GM12872 (cell line): ENCODE results near the gene GALNTL6.

Source experiments
- TF ChIP-seq, protein P1 (sequence below): IDR thresholded peaks from 3 replicates; pipeline ENCODE4 v1.5.1; 2011; ENCODE audit warnings: low read depth, mild to moderate bottlenecking, low read length, moderate library complexity; ENCODE audit not compliant: insufficient read depth

The GALNTL6 gene

DNA sequence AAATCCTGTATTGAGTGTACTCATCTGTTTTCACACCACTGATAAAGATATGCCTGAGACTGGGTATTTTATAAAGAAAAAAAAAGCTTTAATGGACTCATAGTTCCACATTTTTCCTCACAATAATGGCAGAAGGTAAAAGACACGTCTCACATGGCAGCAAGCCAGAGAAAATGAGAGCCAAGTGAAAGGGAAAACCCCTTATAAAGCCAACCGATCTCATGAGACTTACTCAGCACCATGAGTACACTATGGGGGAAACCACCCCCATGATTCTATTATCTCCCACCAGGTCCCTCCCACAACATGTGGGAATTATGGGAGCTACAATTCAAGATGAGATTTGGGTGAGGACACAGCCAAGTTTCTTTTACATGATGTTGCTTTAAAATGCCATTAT lies 171.9 kb downstream of the GALNTL6 start:
- TF ChIP-seq, protein P1, sequence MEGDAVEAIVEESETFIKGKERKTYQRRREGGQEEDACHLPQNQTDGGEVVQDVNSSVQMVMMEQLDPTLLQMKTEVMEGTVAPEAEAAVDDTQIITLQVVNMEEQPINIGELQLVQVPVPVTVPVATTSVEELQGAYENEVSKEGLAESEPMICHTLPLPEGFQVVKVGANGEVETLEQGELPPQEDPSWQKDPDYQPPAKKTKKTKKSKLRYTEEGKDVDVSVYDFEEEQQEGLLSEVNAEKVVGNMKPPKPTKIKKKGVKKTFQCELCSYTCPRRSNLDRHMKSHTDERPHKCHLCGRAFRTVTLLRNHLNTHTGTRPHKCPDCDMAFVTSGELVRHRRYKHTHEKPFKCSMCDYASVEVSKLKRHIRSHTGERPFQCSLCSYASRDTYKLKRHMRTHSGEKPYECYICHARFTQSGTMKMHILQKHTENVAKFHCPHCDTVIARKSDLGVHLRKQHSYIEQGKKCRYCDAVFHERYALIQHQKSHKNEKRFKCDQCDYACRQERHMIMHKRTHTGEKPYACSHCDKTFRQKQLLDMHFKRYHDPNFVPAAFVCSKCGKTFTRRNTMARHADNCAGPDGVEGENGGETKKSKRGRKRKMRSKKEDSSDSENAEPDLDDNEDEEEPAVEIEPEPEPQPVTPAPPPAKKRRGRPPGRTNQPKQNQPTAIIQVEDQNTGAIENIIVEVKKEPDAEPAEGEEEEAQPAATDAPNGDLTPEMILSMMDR: no peak

DNA sequence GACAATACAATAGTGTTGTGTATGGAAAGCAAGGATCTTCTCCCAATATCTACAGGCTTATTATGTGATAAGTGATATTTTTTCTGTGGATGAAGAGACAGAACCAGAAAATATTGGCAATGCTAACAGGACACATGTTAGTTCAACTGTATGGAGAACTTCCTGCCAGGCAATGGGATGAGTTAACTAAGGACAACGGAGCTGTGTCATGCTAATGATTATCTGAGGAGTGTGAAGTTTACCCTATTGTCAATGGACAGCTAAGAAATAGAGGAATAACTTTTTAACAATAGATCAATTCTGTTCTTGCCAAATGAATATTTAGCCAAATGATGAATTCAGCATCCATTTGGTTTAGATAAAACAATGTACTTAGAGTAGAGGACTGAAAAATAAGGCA lies 180.0 kb downstream of the GALNTL6 start:
- TF ChIP-seq, protein P1: no peak

DNA sequence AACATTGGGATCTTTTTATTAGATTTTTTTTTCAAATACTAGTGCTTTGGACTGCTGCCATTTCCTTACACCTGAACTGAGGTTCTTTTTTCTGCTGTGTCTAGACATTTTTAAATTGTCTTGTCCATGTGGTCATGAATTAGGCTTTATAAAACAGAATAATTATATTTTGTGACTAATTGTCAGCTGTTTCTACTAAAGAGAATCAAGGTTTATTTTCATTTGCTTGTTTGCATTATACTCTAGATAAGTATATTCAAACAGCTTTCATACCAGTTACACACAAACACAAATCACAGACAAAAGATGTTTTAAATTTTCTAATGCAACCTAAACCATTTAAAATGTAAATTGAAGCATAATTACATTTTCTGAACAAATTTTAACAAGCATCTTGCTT lies 194.7 kb downstream of the GALNTL6 start:
- TF ChIP-seq, protein P1: no peak

DNA sequence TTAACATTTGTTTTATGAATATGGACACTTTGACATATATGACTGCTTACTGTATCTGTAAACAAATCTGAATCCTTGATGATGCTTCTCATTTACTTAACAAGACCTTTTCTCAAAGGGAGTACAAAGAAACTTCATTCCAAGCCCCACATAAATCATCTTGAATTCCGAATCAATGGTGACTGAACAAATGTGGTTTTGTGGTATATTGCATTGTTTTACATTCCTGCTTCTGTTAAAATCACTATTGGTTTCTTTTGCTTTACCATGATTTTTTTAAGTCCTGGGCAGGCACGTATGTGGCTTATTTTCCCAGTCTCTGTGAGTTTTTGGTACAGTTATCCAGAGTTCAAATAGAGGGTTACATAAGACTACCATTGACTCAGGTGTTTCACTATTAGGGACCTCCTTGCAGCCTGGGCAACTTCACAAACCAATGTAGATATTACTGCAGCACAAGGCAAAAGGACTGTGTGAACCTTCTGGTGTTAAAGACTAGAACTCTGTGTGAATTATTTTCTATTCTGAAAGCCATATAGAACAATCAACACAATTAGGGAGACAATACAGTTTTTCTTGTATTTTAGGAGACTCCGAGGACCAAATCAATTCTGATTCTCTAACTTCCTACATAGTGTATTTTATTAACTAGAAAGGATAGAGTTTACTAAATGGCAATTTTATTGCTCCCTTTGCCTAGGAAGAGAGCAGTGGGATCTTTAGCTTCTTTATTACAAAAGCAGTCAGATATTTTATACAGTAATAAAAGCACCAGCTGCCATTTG lies 196.4 kb downstream of the GALNTL6 start:
- TF ChIP-seq, protein P1: no peak

DNA sequence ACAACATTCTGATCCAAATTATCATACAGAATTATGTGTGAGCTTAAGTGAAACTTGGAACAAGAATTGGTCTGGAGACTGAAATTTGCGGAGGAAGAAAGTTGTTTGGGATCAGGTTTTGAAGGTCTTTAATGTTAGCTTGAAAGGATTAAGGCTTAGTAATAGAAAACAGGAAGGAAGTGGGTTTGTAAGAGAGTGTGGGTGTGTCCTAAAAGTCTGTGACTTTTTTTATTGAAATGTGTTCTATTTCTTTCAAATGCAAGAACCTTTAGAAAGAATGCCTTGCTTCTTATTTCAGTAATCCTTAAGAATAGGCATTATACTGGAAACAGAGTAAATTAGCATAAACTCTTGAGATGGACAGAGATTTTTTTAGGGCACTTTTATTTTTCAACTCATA lies 198.0 kb downstream of the GALNTL6 start:
- TF ChIP-seq, protein P1: no peak

DNA sequence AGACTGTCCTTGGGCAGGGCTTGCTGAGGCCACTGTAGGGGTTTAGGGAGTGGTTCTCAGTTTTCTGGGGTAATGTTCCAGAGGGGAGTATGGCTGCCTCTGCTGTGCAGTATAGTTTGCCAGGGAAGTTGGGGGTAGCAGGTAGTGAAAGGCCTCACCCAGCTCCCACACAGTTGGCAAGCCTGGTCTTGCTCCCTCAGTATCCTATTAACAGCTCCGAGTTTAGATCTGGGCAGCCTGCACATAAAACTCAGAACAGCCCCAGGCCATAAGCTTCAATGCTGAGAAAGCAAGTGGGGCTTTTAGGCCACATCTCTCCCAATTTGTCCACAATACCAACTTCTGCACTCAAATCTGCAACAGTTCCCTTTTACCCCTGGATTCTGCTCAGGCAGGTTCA lies 205.2 kb downstream of the GALNTL6 start:
- TF ChIP-seq, protein P1: no peak

DNA sequence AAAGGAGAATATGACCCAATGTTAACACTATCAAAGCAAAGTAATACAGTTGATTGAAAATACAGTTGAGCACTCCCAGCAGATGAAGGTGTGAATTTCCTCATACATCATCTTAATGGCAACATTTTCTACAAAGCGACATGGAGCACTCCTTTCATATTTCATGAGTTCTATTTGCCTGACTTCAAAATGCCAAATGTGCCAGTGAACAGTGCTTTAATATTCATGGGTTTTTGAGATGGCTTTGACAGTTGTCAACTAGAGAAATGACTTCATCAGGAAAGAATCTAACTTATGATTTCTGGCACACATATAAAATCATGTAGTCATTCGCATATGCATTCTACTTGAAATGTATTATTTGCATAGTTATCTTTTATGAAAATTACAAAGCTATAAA lies 222.4 kb downstream of the GALNTL6 start:
- TF ChIP-seq, protein P1: no peak
